Fibroblast of pulmonary artery (primary cell): ENCODE measurements around the gene GULP1.

Experiments
- DNase-seq: peaks from one replicate; pipeline ENCODE4 v3.0.0-alpha.2; 2010; ENCODE audit warnings: low read depth
- H3K4me3 ChIP-seq: replicated peaks from 2 replicates; pipeline ENCODE4 v1.5.1; 2011; ENCODE audit warnings: low read depth, mild to moderate bottlenecking, control low read depth, low read length, moderate library complexity
- CTCF ChIP-seq: IDR thresholded peaks from 2 replicates; pipeline ENCODE4 v1.5.1; 2011; ENCODE audit warnings: mild to moderate bottlenecking, control low read depth, low read length, inconsistent platforms; ENCODE audit errors: missing control alignments

GULP1 gene

GRCh38 chr2:188443207-188443606 is 151.5 kb downstream of the GULP1 start:
- H3K4me3 ChIP-seq, result no peak overlapping the region
- DNase-seq, result no peak
- TF ChIP-seq CTCF, result no peak

- TF ChIP-seq CTCF, result no peak
- peak; percentile 20 for DNase-seq
- no peak overlapping the region for H3K4me3 ChIP-seq
These were observed 152.6 kb downstream of the GULP1 start for GRCh38 chr2:188444106-188444835.

- no peak for DNase-seq
- H3K4me3 ChIP-seq, result no peak overlapping the region
- TF ChIP-seq CTCF, result no peak
These were observed 157.9 kb downstream of the GULP1 start for GRCh38 chr2:188449561-188449960.

- no peak overlapping the region for H3K4me3 ChIP-seq
- TF ChIP-seq CTCF, result no peak
- DNase-seq, result no peak
These were observed 158.3 kb downstream of the GULP1 start for GRCh38 chr2:188449971-188450370.

- no peak overlapping the region for H3K4me3 ChIP-seq
- no peak for TF ChIP-seq CTCF
- DNase-seq, result peak; percentile 4
These were observed 159.2 kb downstream of the GULP1 start for GRCh38 chr2:188450732-188451483.

GRCh38 chr2:188452084-188452483 is 160.4 kb downstream of the GULP1 start:
- H3K4me3 ChIP-seq, result no peak overlapping the region
- no peak for TF ChIP-seq CTCF
- no peak for DNase-seq
